ENCODE measurements around the gene CAPZB. TPM values are rescaled to one million over a fixed set of nuclear protein-coding genes. Genes with fewer than 3 reads are reported as not detected.

CAPZB gene
- total and polyA plus RNA-seq, 2 of the 4 experiments (the other 2 are of a cell fraction), result 216 to 304 TPM

DNA sequence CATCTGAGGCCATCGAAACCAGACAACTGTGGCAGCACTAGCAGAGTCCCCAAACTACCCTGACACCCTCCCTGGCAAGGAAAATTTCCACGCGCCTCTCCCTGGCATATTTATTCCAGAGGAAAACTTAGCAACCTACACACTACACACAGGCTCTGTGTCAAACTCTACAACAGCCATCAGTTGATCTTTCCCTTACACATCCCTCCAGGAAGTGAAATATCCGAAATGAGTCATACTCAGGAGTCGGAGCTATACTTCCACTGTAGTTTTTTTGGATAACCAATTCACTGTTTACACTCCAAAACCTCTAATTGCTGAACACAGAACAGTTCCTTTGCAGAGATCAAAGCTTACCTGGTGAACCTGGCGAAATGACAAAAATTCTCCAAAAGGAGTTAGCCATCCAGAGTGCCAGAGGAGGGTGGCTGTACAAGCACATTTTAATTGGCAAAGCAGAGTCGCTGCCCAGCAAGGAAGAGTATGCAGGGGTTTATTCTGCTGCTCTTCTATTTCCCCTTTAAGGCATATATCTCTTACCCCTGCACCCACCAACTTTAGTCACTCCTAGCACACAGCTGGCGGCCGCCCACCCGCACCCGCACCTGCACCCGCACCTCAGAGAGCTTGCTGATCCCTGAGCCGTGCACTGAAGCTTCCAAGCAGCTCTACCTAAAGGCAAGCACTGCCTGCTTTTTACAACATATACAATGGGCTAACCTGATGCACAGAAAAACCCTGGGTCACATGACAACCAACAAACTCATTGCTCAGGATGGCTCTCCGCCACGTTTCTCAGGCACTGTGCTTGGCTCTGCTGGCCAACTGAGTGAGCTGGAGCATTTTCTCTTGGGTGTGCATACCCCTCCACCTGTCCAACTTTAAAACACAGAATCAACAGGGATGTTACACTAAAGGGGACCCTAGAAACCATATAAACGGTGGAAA lies 54.9 kb downstream of the CAPZB start:
- no peak overlapping the region for H3K9ac ChIP-seq (ENCODE audit: low read depth, low read length)
- H2AK5ac ChIP-seq (ENCODE audit: low read depth, low read length), result peak overlapping the region; percentile 96
- POLR2A ChIA-PET (ENCODE audit: unreplicated experiment), result no interaction called here
- no TSS peak for BruUV-seq (replicated peaks)
- no peaks in the 10 kb centered on the region for H3K27me3 ChIP-seq (ENCODE audit: control insufficient read depth, insufficient read depth, low read length)
- H3K56ac ChIP-seq (ENCODE audit: extremely low read depth, insufficient read depth, low read length), result no peak overlapping the region
- peak overlapping the region; percentile 4; the same call in 1 of the 2 replicates for H2BK120ac ChIP-seq (ENCODE audit: low read depth, low read length)
- H2AFZ ChIP-seq (replicated peaks; ENCODE audit: low read length, poor library complexity), result no peak overlapping the region
- peak overlapping the region; percentile 11; the same call in 1 of the 2 replicates for H3K14ac ChIP-seq (replicated peaks; ENCODE audit: low read depth, low read length)
- in situ Hi-C loops (cut with MboI; ENCODE audit: low sequenced_read_pairs), result no loop called here
- peak overlapping the region; percentile 6 for H2AK9ac ChIP-seq (replicated peaks; ENCODE audit: low read depth, low read length, poor library complexity)
- H3K18ac ChIP-seq (ENCODE audit: low read depth, low read length), result peak overlapping the region; percentile 62; the same call in 1 of the 2 replicates
- peak; percentile 65 for ATAC-seq (ENCODE audit: low read depth)
- TF ChIP-seq, protein P1, sequence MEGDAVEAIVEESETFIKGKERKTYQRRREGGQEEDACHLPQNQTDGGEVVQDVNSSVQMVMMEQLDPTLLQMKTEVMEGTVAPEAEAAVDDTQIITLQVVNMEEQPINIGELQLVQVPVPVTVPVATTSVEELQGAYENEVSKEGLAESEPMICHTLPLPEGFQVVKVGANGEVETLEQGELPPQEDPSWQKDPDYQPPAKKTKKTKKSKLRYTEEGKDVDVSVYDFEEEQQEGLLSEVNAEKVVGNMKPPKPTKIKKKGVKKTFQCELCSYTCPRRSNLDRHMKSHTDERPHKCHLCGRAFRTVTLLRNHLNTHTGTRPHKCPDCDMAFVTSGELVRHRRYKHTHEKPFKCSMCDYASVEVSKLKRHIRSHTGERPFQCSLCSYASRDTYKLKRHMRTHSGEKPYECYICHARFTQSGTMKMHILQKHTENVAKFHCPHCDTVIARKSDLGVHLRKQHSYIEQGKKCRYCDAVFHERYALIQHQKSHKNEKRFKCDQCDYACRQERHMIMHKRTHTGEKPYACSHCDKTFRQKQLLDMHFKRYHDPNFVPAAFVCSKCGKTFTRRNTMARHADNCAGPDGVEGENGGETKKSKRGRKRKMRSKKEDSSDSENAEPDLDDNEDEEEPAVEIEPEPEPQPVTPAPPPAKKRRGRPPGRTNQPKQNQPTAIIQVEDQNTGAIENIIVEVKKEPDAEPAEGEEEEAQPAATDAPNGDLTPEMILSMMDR (conservative IDR thresholded peaks at IDR 0.05; ENCODE audit: low read depth, low read length), result no peak
- TF ChIP-seq MXI1 (IDR thresholded peaks at IDR 0.05; ENCODE audit: borderline replicate concordance, low read depth, low read length) (peak; percentile 35; the same call in 1 of the 2 replicates), FOS (IDR thresholded peaks at IDR 0.05; ENCODE audit: low read depth, low read length) (peak; percentile 64; the same call in 1 of the 2 replicates)
- dilution Hi-C loops (cut with HindIII; ENCODE audit: low sequenced_read_pairs, unreplicated experiment), result no loop called here
- no peaks in the 10 kb centered on the region for H3K36me3 ChIP-seq (ENCODE audit: control insufficient read depth, insufficient read depth, low read length)
- H3K9me1 ChIP-seq (ENCODE audit: insufficient read depth, low read length), result peaks cover 63% of the 10 kb centered on the region
- peaks cover 37 to 94% of the 10 kb centered on the region in 2 experiments for H3K79me1 ChIP-seq (ENCODE audit: low read depth in 1 of 2, low read length in 2 of 2)
- peak overlapping the region in 1 of 2 experiments; percentile 3; a peak in 1 of 4 replicates for H4K8ac ChIP-seq (ENCODE audit: low read depth in 2 of 2, low read length in 2 of 2)
- DNase-seq, result peak; percentile 80
- peak overlapping the region; percentile 61 for H3K27ac ChIP-seq (ENCODE audit: insufficient read depth, low read length)
- peaks cover 54% of the 10 kb centered on the region for H3K4me1 ChIP-seq (ENCODE audit: control insufficient read depth, insufficient read depth, low read length)
- H2BK15ac ChIP-seq (ENCODE audit: low read depth, low read length), result 0 out of 3 replicates have a peak overlapping the region, but pooled peaks have one; percentile 17
- H2BK5ac ChIP-seq (ENCODE audit: low read depth, low read length, poor library complexity, severe bottlenecking), result peak overlapping the region; percentile 40
- no peak overlapping the region; the same call in 1 of the 2 replicates for H4K5ac ChIP-seq (ENCODE audit: low read depth, low read length)
- 0 out of 2 replicates have a peak overlapping the region, but pooled peaks have one; percentile 4 for H4K91ac ChIP-seq (ENCODE audit: insufficient read depth, low read depth, low read length)
- peaks cover 96% of the 10 kb centered on the region for H4K20me1 ChIP-seq (ENCODE audit: insufficient read depth, low read length)
- H3K4ac ChIP-seq (ENCODE audit: low read depth, low read length), result peak overlapping the region; percentile 26
- CTCF ChIA-PET, result no interaction called here
- H3K4me2 ChIP-seq (ENCODE audit: low read depth, low read length), result peak overlapping the region; percentile 67
- intact Hi-C loops (cut with micrococcal nuclease), result no loop called here
- no peaks in the 10 kb centered on the region for H3K9me3 ChIP-seq (ENCODE audit: control insufficient read depth, insufficient read depth, low read length)
- H2BK20ac ChIP-seq (ENCODE audit: low read depth, low read length), result peak overlapping the region; percentile 30; the same call in 1 of the 2 replicates
- H3K23ac ChIP-seq (ENCODE audit: low read depth, low read length), result peak overlapping the region; percentile 66; the same call in 1 of the 2 replicates
- 66% methylated on average over 11 of the region's 16 CpGs; no CpG with 5 or more reads in 1 of the 2 experiments for WGBS, 2 experiments (ENCODE audit: extremely low coverage in 2 of 2, insufficient read length in 1 of 2)
- no peak overlapping the region for H3K4me3 ChIP-seq (ENCODE audit: insufficient read depth, low read depth, low read length)
